Stimulated activated CD8-positive, alpha-beta memory T cell treated with anti-CD3 and anti-CD28 coated beads, Interleukin-12 subunit alpha, Interleukin-12 subunit beta, amount 100 ng/mL, for 24 hours (primary cell): ENCODE results near the gene SLC25A39.
"Not testable (repeated sequence)": the region's sequence is repeated elsewhere in the genome, so short reads cannot be mapped to it uniquely, and the experiment has no call there.

Experiments used
- DNase-seq: peaks from one replicate; pipeline ENCODE4 v3.0.0-alpha.2; 2020; ENCODE audit errors: extremely low read depth

The SLC25A39 gene

GRCh38 chr17:44354582-44355561 lies 30.2 kb upstream of the SLC25A39 start:
- DNase-seq = no peak

GRCh38 chr17:44353672-44354331 lies 29.2 kb upstream of the SLC25A39 start:
- no peak for DNase-seq

- no peak for DNase-seq
Measured at GRCh38 chr17:44352828-44353671, 28.4 kb upstream of the SLC25A39 start.

GRCh38 chr17:44351961-44352827 lies 27.6 kb upstream of the SLC25A39 start:
- DNase-seq = no peak

- DNase-seq = no peak
Measured at GRCh38 chr17:44351464-44351863, 26.8 kb upstream of the SLC25A39 start.

GRCh38 chr17:44350733-44351226 lies 26.2 kb upstream of the SLC25A39 start:
- DNase-seq = no peak

- DNase-seq = no peak
Measured at GRCh38 chr17:44349553-44350070, 25.0 kb upstream of the SLC25A39 start.

GRCh38 chr17:44348988-44349364 lies 24.4 kb upstream of the SLC25A39 start:
- DNase-seq = no peak

- DNase-seq = no peak
Measured at GRCh38 chr17:44348234-44348987, 23.8 kb upstream of the SLC25A39 start.

GRCh38 chr17:44347206-44348055 lies 22.8 kb upstream of the SLC25A39 start:
- DNase-seq = not testable (repeated sequence)

- no peak for DNase-seq
Measured at GRCh38 chr17:44346064-44346844, 21.6 kb upstream of the SLC25A39 start.

GRCh38 chr17:44345454-44346026 lies 20.9 kb upstream of the SLC25A39 start:
- no peak for DNase-seq

GRCh38 chr17:44344939-44345453 lies 20.4 kb upstream of the SLC25A39 start, which contains the start of gene GRN:
Gene GRN, plus strand, starts transcription at chr17:44345302. Its CDS starts 3,863 bp downstream, at chr17:44349165.
- peak; percentile 67 for DNase-seq

GRCh38 chr17:44343510-44344209 lies 19.0 kb upstream of the SLC25A39 start:
- no peak for DNase-seq

- DNase-seq = not testable (repeated sequence)
Measured at GRCh38 chr17:44340553-44340952, 15.9 kb upstream of the SLC25A39 start.

GRCh38 chr17:44338702-44339101 lies 14.1 kb upstream of the SLC25A39 start:
- no peak for DNase-seq

- DNase-seq = no peak
Measured at GRCh38 chr17:44335968-44336367, 11.3 kb upstream of the SLC25A39 start.
